ENCODE results near the gene PTBP3.
"Not testable (repeated sequence)": the region's sequence is repeated elsewhere in the genome, so short reads cannot be mapped to it uniquely, and the experiment has no call there.

Gene PTBP3

DNA sequence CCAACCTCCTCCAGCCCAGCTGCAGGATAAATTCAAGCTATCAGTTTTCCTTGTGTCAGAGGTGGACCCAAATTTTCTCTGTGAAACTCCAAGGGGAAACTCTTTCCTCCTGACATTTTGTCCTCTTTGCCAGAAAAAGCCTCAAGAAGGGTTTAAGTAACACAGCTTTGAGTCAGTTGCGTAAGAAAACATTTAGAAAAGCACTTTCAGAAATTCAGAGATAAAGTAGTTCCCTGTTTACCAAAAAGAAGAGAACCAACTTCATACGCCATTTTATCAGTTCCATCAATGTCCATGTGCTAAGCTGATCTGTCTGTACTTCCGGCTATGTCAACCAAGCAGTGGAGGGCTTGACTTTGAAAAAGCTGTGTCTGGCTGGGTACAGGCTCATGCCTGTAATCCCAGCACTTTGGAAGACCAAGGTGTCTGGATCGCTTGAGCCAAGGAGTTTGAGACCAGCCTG lies 138.4 kb downstream of the PTBP3 start:
- DNase-seq: no peak

DNA sequence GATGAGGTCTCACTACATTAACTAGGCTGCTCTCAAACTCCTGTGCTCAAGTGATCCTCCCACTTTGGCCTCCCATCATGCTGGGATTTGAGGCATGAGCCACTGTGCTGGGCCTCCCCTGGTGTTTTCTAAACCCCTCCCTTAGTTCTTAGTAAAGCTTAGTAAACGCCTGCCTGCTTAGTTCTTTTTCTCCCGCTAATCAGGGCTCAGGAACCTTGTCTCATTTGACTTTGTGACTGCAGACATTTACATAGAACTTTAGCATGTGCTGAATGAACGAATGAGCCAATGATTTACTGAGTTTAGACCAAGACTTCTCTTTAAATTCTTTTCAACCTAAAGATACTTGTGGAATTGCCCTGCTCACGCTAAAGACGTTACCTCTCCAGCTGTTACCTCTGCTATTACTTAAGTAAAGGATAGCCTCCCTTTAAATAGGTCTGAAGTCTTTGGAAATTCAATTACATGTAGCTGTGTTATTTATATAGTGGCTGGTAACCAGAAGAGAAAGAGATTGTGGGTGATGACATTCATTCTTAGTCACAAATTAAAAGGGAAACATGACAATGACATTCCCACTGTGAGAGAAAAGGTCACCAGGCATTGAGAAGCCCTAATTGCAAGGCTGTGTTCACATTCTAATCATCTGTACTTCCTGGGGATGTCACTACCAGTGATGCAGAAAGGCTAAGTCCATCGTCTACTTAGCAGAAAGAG lies 139.7 kb downstream of the PTBP3 start:
- DNase-seq: no peak

DNA sequence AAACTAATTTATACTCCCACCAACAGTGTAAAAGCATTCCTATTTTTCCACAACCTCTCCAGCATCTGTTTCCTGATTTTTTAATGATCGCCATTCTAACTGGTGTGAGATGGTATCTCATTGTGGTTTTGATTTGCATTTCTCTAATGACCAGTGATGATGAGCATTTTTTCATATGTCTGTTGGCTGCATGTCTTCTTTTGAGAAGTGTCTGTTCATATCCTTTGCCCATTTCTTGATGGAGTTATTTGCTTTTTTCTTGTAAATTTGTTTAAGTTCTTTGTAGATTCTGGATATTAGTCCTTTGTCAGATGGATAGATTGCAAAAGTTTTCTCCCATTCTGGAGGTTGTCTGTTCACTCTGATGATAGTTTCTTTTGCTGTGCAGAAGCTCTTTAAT lies 143.1 kb downstream of the PTBP3 start:
- not testable (repeated sequence) for DNase-seq

- DNase-seq: no peak
Observed at GRCh38 chr9:112188884-112189283, 144.5 kb downstream of the PTBP3 start.

- DNase-seq: no peak
Observed at GRCh38 chr9:112187404-112187803, 146.0 kb downstream of the PTBP3 start.

DNA sequence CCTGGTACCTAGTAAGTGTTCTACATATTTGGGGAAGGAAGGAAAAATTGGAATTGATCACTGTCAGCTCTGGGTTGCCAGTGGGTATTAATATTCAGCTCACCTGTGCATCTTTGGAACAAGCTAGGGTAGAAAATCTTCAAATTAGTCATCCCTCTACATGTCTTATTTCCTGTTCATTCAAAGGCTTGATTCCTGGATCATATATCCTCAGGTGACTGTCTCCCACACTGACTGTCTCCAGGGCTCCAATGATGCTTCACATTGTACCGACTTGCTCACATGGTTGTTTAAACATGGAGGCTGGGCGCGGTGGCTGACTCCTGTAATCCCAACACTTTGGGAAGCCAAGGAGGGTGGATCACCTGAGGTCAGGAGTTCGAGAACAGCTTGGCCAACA lies 146.7 kb downstream of the PTBP3 start:
- DNase-seq: no peak

DNA sequence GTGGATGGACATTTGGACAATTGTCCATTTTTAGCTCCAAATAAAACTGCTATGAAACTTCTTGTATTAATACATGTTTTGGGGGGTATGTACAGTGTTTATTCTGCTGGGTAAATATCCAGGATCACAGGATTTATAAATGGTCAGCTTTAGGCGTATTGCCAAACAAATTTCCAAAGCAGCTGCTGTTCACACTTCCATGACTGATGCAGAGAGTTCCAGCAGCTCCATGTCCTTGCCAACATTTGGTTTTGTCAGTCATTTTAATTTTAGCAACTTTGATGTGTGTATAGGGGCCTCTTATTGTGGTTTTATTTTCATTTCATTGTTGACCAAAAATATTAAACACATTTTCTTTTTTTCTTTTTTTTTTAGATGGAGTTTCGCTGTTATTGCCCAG lies 148.5 kb downstream of the PTBP3 start:
- no peak for DNase-seq

DNA sequence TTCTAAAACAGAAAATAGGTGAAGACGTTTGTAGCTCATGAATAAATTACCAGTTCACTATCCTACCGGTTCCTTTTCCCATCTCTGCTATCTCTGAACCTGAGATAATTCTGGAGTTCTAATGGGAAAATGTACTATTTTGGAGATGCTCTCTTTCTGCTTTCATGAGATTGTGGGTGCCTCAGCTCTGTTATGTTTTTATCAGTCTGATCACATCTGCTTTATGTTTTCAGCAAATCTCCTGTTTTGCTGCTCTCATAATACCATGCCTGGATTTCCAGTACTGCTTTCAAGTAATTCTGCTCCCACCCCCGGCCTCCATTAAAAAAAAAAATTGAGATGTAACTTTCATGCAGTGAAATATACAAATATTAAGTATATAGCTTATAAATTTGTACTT lies 149.2 kb downstream of the PTBP3 start:
- DNase-seq: no peak

GRCh38 chr9:112180387-112180881 lies 153.0 kb downstream of the PTBP3 start:
- no peak for DNase-seq

DNA sequence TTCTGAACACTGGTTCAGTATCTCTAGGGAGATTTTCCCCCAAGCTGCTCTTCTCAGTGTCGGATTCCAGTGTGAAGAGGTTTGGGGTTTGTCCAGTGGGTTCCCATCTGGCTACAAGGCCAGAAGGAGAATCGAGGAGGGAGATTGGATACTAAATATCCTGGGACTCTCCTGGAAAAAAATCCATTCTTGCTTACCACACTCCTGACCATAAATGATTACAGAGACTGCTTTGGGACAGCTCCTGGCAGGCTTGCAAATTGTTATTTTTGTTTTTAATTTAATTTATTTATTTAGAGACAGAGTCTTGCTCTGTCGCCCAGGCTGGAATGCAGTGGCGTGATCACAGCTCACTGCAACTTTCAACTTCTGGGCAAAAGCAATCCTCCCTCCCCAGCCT lies 153.6 kb downstream of the PTBP3 start:
- no peak for DNase-seq

DNA sequence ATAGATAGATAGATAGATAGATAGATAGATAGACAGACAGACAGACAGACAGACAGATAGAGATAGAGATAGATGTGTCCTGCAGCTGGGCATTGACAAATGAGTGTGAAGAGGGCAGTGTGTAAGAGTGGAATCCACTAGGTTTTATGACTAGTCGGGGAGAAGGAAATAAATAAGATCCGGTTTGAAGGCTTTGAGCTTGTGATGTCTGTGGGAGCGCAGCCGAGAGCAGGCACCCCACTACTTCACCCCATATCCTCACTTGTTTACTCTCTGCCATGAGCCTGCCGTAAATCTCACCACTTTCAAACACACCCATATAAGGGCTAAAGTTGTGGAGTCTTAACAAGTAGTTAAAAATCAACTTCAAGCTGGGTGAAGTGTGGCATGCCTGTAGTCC lies 156.9 kb downstream of the PTBP3 start:
- DNase-seq: no peak

DNA sequence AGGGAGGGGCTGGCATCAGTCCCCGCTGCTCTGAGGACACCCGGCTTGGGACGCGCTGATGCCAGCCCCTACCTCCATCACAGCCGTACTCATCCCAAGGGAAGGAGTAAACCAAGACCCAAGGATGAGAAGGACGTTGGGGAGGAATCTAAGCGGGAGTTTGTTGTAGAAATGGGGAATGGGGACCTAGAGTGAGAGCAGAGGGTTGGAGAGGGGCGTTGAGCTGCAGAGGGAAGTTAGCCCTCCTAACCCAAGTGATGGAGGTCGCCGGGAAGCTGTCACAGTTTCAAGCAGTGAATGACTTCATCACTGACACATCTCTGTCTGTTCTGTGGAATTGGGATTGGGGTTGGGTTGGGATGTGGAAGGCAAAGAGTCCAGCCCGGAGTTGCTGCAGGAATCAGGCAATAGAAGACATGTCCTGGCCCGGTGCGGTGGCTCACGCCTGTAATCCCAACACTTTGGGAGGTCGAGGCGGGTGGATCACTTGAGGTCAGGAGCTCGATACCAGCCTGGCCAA lies 157.6 kb downstream of the PTBP3 start:
- no peak for DNase-seq

DNA sequence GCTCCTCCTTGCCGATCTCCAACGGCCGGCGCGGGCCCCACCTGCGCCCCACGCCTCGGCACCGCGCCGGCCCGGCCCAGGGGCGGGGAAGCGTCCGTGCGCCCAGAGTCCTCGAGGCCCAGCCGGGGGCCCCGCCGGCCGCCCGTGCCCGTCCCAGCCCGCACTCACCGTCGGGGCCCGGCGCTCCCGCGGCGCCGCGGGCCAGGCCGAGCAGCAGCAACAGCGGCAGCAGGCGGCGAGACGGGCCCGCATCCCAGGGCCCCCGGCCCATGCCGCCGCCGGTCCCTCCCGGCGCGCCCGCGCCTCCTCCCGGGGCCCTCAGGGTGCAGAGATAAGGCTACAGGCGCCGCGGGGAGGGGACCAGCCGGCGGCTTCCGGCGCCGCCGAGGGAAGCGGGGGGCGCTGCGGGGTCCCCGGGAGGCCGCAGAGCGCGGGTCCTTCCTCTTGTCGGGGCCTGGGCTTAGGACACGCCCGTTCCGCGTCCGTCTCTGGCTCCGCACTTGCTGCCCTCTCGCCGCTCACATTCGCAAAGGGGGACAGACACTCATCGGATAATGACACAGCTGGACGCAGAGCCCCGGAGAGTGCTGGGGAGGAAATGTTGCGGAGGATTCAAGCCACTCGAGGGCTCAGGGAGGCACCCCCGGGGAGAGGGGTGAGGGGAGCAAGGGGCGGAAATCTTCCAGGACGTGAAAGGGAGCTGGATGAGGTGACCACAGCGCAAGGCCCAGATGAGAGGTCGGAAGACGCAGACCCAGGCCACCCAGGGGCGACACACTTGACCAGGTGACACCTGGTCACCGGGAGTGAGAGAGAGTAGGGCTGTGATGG lies 158.2 kb downstream of the PTBP3 start, which contains the start of gene SUSD1:
Gene SUSD1 (minus strand): TSS at position 333 of the 831 bp plus-strand sequence. CDS start 62 bp downstream, at position 271.
- DNase-seq: no peak

DNA sequence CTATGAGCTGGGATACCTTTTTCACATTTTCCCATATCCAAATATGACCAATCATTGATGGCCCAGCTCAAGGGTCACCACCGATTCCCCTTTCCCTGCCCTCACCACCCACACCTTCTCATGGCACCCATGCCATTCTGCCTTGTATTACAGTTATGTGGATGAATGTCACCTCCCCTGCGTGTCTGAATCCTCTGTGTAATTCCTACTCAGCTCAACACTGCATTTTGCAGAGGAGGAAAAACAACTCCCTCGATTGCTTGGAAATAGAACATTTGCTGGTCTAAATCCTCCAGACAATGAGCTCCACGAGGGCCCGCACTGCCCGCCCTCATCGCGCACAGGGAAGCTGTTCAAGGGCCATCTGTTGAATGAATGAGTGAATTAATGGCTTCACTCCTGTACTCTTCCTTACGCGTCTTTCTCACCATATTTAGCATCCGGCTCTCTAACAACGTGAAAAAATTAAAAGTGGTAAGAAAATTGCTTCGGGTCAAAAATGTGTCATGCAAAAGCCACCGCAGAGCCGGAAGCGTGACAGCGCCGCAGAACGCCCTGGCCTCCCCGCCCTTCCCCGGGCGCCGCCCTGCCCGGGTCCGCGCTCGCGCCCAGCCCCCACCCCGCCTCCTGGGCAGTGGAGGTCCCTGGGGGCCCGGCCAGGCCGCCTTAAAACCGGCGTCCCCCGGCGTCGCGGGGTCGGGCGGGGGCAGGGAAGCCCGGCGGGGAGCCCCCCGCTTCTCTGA lies 159.0 kb downstream of the PTBP3 start:
- DNase-seq: no peak

GRCh38 chr9:112173489-112174221 lies 159.8 kb downstream of the PTBP3 start:
- no peak for DNase-seq

- DNase-seq: no peak
Observed at GRCh38 chr9:112170968-112171367, 162.5 kb downstream of the PTBP3 start.

DNA sequence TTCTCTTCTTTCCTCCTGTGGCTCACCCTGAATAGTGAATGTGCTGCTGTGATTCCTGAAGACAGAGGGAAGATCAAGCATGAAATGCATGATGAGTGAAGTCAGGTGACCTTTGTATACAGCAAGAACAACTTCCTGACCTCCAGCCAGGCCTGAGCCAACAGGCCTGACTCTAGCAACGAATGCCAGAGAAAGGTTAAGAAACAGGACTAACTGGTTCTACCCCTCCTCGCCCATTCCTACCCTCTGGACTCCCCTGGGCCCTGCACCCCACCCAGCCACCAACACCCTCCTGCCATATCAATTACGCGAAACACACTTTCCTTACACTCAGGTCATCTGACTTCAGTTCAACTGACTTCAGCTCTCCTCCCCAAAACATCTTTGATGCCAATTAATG lies 163.2 kb downstream of the PTBP3 start:
- DNase-seq: no peak

- DNase-seq: no peak
Observed at GRCh38 chr9:112169368-112169767, 164.1 kb downstream of the PTBP3 start.

- DNase-seq: no peak
Observed at GRCh38 chr9:112168197-112168596, 165.2 kb downstream of the PTBP3 start.
